DND-41 (cell line): Measurements from ENCODE around the gene OR11A1.

ENCODE experiments used
- CTCF ChIP-seq: IDR thresholded peaks from 2 replicates; pipeline ENCODE4 v1.5.1; 2012; ENCODE audit warnings: borderline replicate concordance, low read length, moderate library complexity, mild to moderate bottlenecking; ENCODE audit not compliant: poor library complexity, severe bottlenecking; ENCODE audit errors: extremely low read depth
- EZH2 ChIP-seq: IDR thresholded peaks from 3 replicates; pipeline ENCODE4 v1.6.1; 2012; ENCODE audit warnings: borderline replicate concordance, low read depth, mild to moderate bottlenecking, moderate library complexity, low read length, inconsistent platforms; ENCODE audit not compliant: severe bottlenecking

- TF ChIP-seq CTCF = no peak
- TF ChIP-seq EZH2 = no peak
Measured at GRCh38 chr6:29424575-29424974, 32.3 kb downstream of the OR11A1 start.
